ENCODE results near the gene C16orf92.

GRCh38 chr16:29990883-29991570 lies 32.0 kb upstream of the C16orf92 start:
- no peak for TF ChIP-seq CTCF (IDR thresholded peaks at IDR 0.05)
- TF ChIP-seq TCF7L2 (IDR thresholded peaks at IDR 0.05; ENCODE audit: low read depth, low read length): no peak
- no peak for TF ChIP-seq POLR2AphosphoS5 (IDR thresholded peaks at IDR 0.05; ENCODE audit: low read depth, low read length)
